ENCODE data around the gene FBXW4. TPM values are rescaled to one million over a fixed set of nuclear protein-coding genes. Genes with fewer than 3 reads are reported as not detected.

The FBXW4 gene
- total RNA-seq, 1 donor from 2014 or later: 34.4 TPM

- Mint-ChIP-seq H3K9me3 (ENCODE audit: low read depth) (no peaks in the 10 kb centered on the region), H3K4me3 (ENCODE audit: unreplicated experiment) (no peak overlapping the region), H3K4me1 (ENCODE audit: low read depth) (peaks cover 41% of the 10 kb centered on the region), H3K36me3 (ENCODE audit: low read depth) (peaks cover 2% of the 10 kb centered on the region), H3K27ac (ENCODE audit: unreplicated experiment) (no peak overlapping the region), H3K27me3 (ENCODE audit: low read depth) (no peaks in the 10 kb centered on the region)
- no peak for TF ChIP-seq CTCF (IDR thresholded peaks at IDR 0.05)
- DNase-seq (ENCODE audit: low spot score): no peak
Measured at GRCh38 chr10:101690461-101690860, 4.5 kb downstream of the FBXW4 start.

GRCh38 chr10:101687071-101687658 is 7.8 kb downstream of the FBXW4 start:
- DNase-seq (ENCODE audit: low spot score): no peak

GRCh38 chr10:101686133-101686925 is 8.6 kb downstream of the FBXW4 start:
- peaks cover 2% of the 10 kb centered on the region for H3K36me3 Mint-ChIP-seq (ENCODE audit: low read depth)
- no peak overlapping the region for H3K27ac Mint-ChIP-seq (ENCODE audit: unreplicated experiment)
- H3K27me3 Mint-ChIP-seq (ENCODE audit: low read depth): no peaks in the 10 kb centered on the region
- peaks cover 39% of the 10 kb centered on the region for H3K4me1 Mint-ChIP-seq (ENCODE audit: low read depth)
- no peak overlapping the region for H3K4me3 Mint-ChIP-seq (ENCODE audit: unreplicated experiment)
- no peak for DNase-seq (ENCODE audit: low spot score)
- no peak for TF ChIP-seq CTCF (IDR thresholded peaks at IDR 0.05)
- no peaks in the 10 kb centered on the region for H3K9me3 Mint-ChIP-seq (ENCODE audit: low read depth)

More at GRCh38 chr10:101687071-101687658, 7.8 kb downstream of the FBXW4 start:
- Mint-ChIP-seq H3K27me3 (ENCODE audit: low read depth) (no peaks in the 10 kb centered on the region), H3K9me3 (ENCODE audit: low read depth) (no peaks in the 10 kb centered on the region), H3K4me1 (ENCODE audit: low read depth) (peaks cover 44% of the 10 kb centered on the region), H3K36me3 (ENCODE audit: low read depth) (peaks cover 2% of the 10 kb centered on the region), H3K4me3 (ENCODE audit: unreplicated experiment) (no peak overlapping the region), H3K27ac (ENCODE audit: unreplicated experiment) (no peak overlapping the region)
- TF ChIP-seq CTCF (IDR thresholded peaks at IDR 0.05): no peak

GRCh38 chr10:101684782-101685181 is 10.2 kb downstream of the FBXW4 start:
- H3K27ac Mint-ChIP-seq (ENCODE audit: unreplicated experiment): no peak overlapping the region

More at GRCh38 chr10:101684782-101685181, 10.2 kb downstream of the FBXW4 start:
- no peak for DNase-seq (ENCODE audit: low spot score)
- Mint-ChIP-seq H3K9me3 (ENCODE audit: low read depth) (no peaks in the 10 kb centered on the region), H3K4me3 (ENCODE audit: unreplicated experiment) (no peak overlapping the region), H3K4me1 (ENCODE audit: low read depth) (peaks cover 35% of the 10 kb centered on the region), H3K36me3 (ENCODE audit: low read depth) (peaks cover 2% of the 10 kb centered on the region), H3K27me3 (ENCODE audit: low read depth) (no peaks in the 10 kb centered on the region)
- no peak for TF ChIP-seq CTCF (IDR thresholded peaks at IDR 0.05)
